ENCODE data around the gene SATB1. TPM values are rescaled to one million over a fixed set of nuclear protein-coding genes. Genes with fewer than 3 reads are reported as not detected.

Gene SATB1
- total RNA-seq, 1 donor from 2014 or later = 3.4 TPM

DNA sequence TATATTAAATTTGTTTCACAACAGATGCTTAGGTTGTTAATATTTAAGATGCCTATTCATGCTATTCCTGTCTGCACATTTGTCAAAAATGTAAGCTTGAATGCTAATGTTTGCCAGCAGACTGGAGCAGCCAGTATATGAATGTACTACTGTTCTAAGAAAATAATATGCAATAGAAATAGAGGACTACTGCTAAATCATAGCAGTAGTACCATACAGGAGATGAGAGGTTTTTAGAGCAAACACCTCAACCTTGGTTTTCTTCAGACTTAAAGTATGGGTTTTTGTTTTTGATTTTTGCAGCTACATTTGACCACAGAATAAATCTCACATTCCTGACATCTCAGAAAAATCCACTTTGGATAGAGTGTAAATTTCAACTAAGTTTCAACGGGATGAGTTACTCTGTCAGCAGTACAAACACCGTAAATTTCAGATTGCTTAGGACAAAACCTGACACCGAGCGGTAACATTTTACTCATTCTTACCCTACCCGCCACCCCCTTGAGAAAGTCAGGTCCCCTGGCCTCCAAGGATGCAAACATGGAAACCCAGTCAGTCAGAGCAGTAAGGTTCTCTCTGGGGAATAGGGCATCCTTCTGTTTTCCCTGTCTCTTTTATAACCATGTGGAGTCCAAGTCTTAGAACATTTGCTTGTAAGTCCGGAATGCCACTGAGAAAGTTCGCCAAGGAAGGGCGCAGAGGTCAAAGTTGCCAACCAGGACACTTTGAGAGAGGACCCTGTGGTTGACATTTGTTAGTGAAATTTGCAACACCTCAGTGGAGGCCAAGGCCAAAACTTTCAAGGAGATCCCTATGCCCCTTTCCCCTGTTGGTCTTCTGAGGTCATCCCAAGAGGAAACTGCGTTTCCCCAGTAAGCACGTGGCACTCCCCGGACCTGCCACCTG is 17.9 kb upstream of the SATB1 start:
- TF ChIP-seq, protein P1, sequence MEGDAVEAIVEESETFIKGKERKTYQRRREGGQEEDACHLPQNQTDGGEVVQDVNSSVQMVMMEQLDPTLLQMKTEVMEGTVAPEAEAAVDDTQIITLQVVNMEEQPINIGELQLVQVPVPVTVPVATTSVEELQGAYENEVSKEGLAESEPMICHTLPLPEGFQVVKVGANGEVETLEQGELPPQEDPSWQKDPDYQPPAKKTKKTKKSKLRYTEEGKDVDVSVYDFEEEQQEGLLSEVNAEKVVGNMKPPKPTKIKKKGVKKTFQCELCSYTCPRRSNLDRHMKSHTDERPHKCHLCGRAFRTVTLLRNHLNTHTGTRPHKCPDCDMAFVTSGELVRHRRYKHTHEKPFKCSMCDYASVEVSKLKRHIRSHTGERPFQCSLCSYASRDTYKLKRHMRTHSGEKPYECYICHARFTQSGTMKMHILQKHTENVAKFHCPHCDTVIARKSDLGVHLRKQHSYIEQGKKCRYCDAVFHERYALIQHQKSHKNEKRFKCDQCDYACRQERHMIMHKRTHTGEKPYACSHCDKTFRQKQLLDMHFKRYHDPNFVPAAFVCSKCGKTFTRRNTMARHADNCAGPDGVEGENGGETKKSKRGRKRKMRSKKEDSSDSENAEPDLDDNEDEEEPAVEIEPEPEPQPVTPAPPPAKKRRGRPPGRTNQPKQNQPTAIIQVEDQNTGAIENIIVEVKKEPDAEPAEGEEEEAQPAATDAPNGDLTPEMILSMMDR (IDR thresholded peaks at IDR 0.05; ENCODE audit: insufficient read depth, low read length, poor library complexity, severe bottlenecking) = no peak

DNA sequence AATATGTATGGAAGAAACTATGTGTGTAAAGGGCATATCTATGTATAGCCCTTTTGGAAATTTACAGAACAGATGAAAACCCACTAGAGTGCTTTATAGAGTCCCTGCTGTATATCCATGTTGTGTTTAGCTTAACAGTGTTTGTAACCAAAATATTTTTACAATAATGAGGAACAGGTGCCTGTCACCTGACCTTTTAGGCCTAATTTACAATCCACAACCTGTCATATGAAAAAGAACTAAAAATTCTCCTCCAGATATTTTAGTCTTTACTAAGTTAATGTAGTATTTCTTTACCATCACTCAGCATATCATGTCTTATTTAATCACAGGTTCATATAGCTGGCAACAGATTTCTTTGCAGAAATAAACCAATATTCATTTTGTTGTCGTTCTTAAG is 16.4 kb upstream of the SATB1 start:
- Histone ChIP-seq H3K27me3 (ENCODE audit: control insufficient read depth, insufficient read depth, low read length) (peaks cover 26% of the 10 kb centered on the region), H3K4me3 (ENCODE audit: low read depth, low read length) (no peak overlapping the region), H3K36me3 (ENCODE audit: control insufficient read depth, insufficient read depth, low read length) (no peaks in the 10 kb centered on the region)
- TF ChIP-seq, protein P1 (IDR thresholded peaks at IDR 0.05; ENCODE audit: insufficient read depth, low read length, poor library complexity, severe bottlenecking) = no peak
- no peak for DNase-seq (ENCODE audit: low read depth)

More for the DNA sequence above, 17.9 kb upstream of the SATB1 start:
- Histone ChIP-seq H3K27me3 (ENCODE audit: control insufficient read depth, insufficient read depth, low read length) (peaks cover 28% of the 10 kb centered on the region), H3K36me3 (ENCODE audit: control insufficient read depth, insufficient read depth, low read length) (no peaks in the 10 kb centered on the region), H3K4me3 (ENCODE audit: low read depth, low read length) (no peak overlapping the region)
- no peak for DNase-seq (ENCODE audit: low read depth)

DNA sequence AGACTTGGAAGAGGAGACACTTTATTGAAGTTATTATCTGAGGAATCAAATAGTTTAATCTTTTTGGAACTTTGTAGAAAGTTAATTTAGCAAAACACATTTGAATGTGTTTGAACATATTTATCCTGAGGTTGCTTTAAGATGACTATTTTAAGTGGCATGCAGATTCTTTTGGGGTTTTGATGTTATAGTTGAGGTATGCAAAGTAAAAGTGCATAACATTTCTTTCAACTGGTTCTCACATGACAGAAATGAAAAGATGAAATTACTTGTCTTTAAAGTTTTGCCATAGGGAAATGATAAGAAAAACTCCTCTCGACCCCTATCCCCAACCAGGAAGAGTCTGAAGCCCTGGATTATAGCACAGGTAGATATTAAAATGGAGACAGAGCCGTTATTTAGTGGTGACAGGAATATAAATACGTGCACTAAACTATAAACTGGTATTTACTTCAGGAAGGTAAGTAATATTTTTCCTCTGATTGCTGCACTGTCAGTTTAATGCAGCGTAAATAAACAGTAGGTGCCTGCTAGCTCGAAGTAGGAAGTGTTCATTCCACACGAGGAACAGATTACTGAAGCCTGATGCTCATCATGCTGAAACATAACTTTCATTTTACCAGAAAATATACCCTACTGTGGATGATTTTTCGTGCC is 15.1 kb upstream of the SATB1 start:
- H3K36me3 ChIP-seq (ENCODE audit: control insufficient read depth, insufficient read depth, low read length) = no peaks in the 10 kb centered on the region
- H3K27me3 ChIP-seq (ENCODE audit: control insufficient read depth, insufficient read depth, low read length) = peaks cover 15% of the 10 kb centered on the region
- DNase-seq (ENCODE audit: low read depth) = no peak
- H3K4me3 ChIP-seq (ENCODE audit: low read depth, low read length) = no peak overlapping the region
- TF ChIP-seq, protein P1 (IDR thresholded peaks at IDR 0.05; ENCODE audit: insufficient read depth, low read length, poor library complexity, severe bottlenecking) = no peak

DNA sequence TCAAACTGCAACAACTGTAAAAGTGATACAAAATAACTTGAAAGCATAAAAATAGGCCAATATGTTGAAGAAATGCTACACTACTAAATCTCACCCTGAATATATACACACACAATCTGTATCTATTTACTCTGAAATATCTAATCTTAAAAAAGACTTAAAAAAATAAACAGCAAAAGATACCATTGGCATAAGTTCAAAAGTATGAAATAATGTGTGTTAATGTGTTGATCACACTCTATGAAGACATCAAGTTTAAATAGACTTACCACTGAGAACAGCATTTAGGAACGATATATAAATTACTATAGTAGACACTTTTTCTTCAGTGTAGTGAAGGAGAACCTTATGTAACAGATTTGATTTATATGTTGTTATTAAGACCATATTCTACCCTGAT is 14.1 kb upstream of the SATB1 start:
- Histone ChIP-seq H3K4me3 (ENCODE audit: low read depth, low read length) (no peak overlapping the region), H3K27me3 (ENCODE audit: control insufficient read depth, insufficient read depth, low read length) (peaks cover 13% of the 10 kb centered on the region), H3K36me3 (ENCODE audit: control insufficient read depth, insufficient read depth, low read length) (no peaks in the 10 kb centered on the region)
- TF ChIP-seq, protein P1 (IDR thresholded peaks at IDR 0.05; ENCODE audit: insufficient read depth, low read length, poor library complexity, severe bottlenecking) = no peak
- no peak for DNase-seq (ENCODE audit: low read depth)

DNA sequence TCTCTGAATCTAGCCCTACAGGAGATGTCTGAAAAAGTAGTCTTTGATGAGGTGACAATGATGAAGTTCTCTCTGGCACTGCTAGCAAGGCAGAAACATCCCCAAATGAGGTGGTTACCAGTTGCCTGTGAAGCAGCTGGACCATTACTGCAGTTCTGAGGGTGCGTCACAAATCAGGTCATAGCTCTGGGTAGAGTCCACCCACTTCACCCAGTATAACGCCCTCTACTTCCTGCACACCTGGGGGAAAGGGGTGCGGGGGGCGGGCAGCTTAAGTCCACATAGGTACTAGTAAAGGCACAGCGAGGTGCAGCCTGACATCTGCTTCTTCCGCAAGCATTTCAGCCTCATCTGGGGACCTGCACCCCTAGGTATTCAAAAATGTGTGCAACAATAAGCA is 13.4 kb upstream of the SATB1 start:
- TF ChIP-seq, protein P1 (IDR thresholded peaks at IDR 0.05; ENCODE audit: insufficient read depth, low read length, poor library complexity, severe bottlenecking) = no peak
- no peak overlapping the region for H3K4me3 ChIP-seq (ENCODE audit: low read depth, low read length)
- DNase-seq (ENCODE audit: low read depth) = no peak
- no peaks in the 10 kb centered on the region for H3K36me3 ChIP-seq (ENCODE audit: control insufficient read depth, insufficient read depth, low read length)
- H3K27me3 ChIP-seq (ENCODE audit: control insufficient read depth, insufficient read depth, low read length) = peaks cover 6% of the 10 kb centered on the region

Data from kidney epithelial cell (primary cell).